H1 (cell line): ENCODE measurements around the gene CDCA4. TPM values are rescaled to one million over a fixed set of nuclear protein-coding genes. Genes with fewer than 3 reads are reported as not detected.

Experiments used
- CTCF ChIA-PET: fragments of 300-600 bp; sonication (Branson Sonifier 250); formaldehyde crosslinking; loops from one replicate; lab custom pipeline; 2021; ENCODE audit not compliant: partially characterized antibody; lab: Charles Lee
- POLR2A ChIA-PET: fragments of 300-600 bp; sonication (Branson Sonifier 250); formaldehyde crosslinking; loops from one replicate; lab custom pipeline; 2021; ENCODE audit warnings: inconsistent platforms; ENCODE audit not compliant: partially characterized antibody; lab: Charles Lee
- DNase-seq, 2 experiments: peaks; one replicate each; pipeline versions ENCODE4 v3.0.0 to v3.0.0-alpha.2; 2010 to 2022; ENCODE audit warnings: low spot score in 2 of 2, low read depth in 1 of 2, mixed read lengths in 1 of 2
- FAIRE-seq: peaks from 2 replicates; lab custom pipeline; 2011; peaks lifted over from hg19 to GRCh38; lab: Jason Lieb, UNC
- H2AFZ ChIP-seq: 2 replicates; pipeline ENCODE4 v1.8.1; 2012; ENCODE audit warnings: low read length, inconsistent platforms
- H2AK5ac ChIP-seq: 2 replicates; pipeline ENCODE4 v1.6.1; 2013; ENCODE audit warnings: low read depth, low read length
- H2BK120ac ChIP-seq: replicated peaks from 2 replicates; pipeline ENCODE3; 2013; ENCODE audit warnings: low read depth, low read length, inconsistent platforms
- H2BK12ac ChIP-seq: 2 replicates; pipeline ENCODE4 v1.6.1; 2013; ENCODE audit warnings: low read depth, low read length
- H2BK15ac ChIP-seq: 2 replicates; pipeline ENCODE4 v1.6.1; 2013; ENCODE audit warnings: low read length
- H2BK20ac ChIP-seq: 2 replicates; pipeline ENCODE4 v1.6.1; 2013; ENCODE audit warnings: low read length
- H2BK5ac ChIP-seq: 2 replicates; pipeline ENCODE4 v1.6.1; 2013; ENCODE audit warnings: low read depth, low read length
- H3K14ac ChIP-seq: 2 replicates; pipeline ENCODE4 v1.6.1; 2013; ENCODE audit warnings: inconsistent platforms; ENCODE audit not compliant: insufficient read length
- H3K18ac ChIP-seq: 2 replicates; pipeline ENCODE4 v1.6.1; 2013; ENCODE audit warnings: low read length; ENCODE audit errors: extremely low read depth
- H3K23ac ChIP-seq: 2 replicates; pipeline ENCODE4 v1.6.1; 2013; ENCODE audit warnings: inconsistent platforms; ENCODE audit not compliant: insufficient read length
- H3K23me2 ChIP-seq: 2 replicates; pipeline ENCODE4 v1.6.1; 2013; ENCODE audit warnings: low read depth, low read length
- H3K27ac ChIP-seq: 2 replicates; pipeline ENCODE4 v1.6.1; 2011; ENCODE audit warnings: low read depth, low read length, inconsistent platforms
- H3K27me3 ChIP-seq, 4 experiments: replicated peaks in 1 of 4; 1 replicate in 1 of 4; 2 replicates in 3 of 4; pipeline versions ENCODE4 v1.6.1 to v1.8.1; 2011 to 2013; ENCODE audit warnings: low read length in 3 of 4, mild to moderate bottlenecking in 3 of 4, inconsistent platforms in 2 of 4, mixed read lengths in 2 of 4, moderate library complexity in 1 of 4; ENCODE audit not compliant: control insufficient read depth in 3 of 4, insufficient read depth in 3 of 4; ENCODE audit errors: extremely low read depth in 1 of 4
- H3K36me3 ChIP-seq, 4 experiments: 2 replicates each; pipeline versions ENCODE4 v1.6.1 to v1.8.1; 2011 to 2013; ENCODE audit warnings: mild to moderate bottlenecking in 4 of 4, low read length in 3 of 4, moderate library complexity in 2 of 4, control low read depth in 1 of 4, inconsistent platforms in 1 of 4; ENCODE audit not compliant: insufficient read depth in 4 of 4, control insufficient read depth in 2 of 4
- H3K4ac ChIP-seq: replicated peaks from 2 replicates; pipeline ENCODE3; 2013; ENCODE audit warnings: low read length, low read depth, mixed read lengths, inconsistent platforms; ENCODE audit not compliant: insufficient read length
- H3K4me1 ChIP-seq, 4 experiments: replicated peaks in 1 of 4; 1 replicate in 1 of 4; 2 replicates in 3 of 4; pipeline versions ENCODE4 v1.6.1 to v1.8.1; 2011 to 2013; ENCODE audit warnings: low read length in 3 of 4, inconsistent platforms in 2 of 4, mixed read lengths in 1 of 4; ENCODE audit not compliant: insufficient read depth in 4 of 4, control insufficient read depth in 3 of 4
- H3K4me2 ChIP-seq, 2 experiments: 2 replicates each; pipeline versions ENCODE4 v1.6.1 to v1.8.1; 2011 to 2013; ENCODE audit warnings: low read depth in 2 of 2, low read length in 2 of 2, control low read depth in 1 of 2, inconsistent platforms in 1 of 2, mild to moderate bottlenecking in 1 of 2; ENCODE audit not compliant: insufficient read depth in 1 of 2
- H3K4me3 ChIP-seq, 4 experiments: fragments of 200-600, 300-600 bp in 1 of 4; sonication (generic), shearing (Covaris generic), sonication (Bioruptor Twin) in 1 of 4; 2 replicates each; pipeline versions ENCODE4 v1.5.1 to v1.8.1; 2011 to 2016; ENCODE audit warnings: low read length in 4 of 4, low read depth in 3 of 4, control low read depth in 2 of 4, inconsistent platforms in 2 of 4, mild to moderate bottlenecking in 2 of 4, mixed read lengths in 1 of 4, moderate library complexity in 1 of 4; ENCODE audit not compliant: insufficient read depth in 2 of 4; ENCODE audit errors: extremely low read depth in 1 of 4
- H3K56ac ChIP-seq: replicated peaks from 2 replicates; pipeline ENCODE3; 2013; ENCODE audit warnings: low read depth, mild to moderate bottlenecking, mixed read lengths, low read length, inconsistent platforms; ENCODE audit not compliant: insufficient read length
- H3K79me1 ChIP-seq: 2 replicates; pipeline ENCODE4 v1.6.1; 2013; ENCODE audit warnings: low read depth, low read length, control low read depth
- H3K79me2 ChIP-seq, 2 experiments: 2 replicates each; pipeline versions ENCODE4 v1.6.1 to v1.8.1; 2012 to 2013; ENCODE audit warnings: low read length in 2 of 2, mild to moderate bottlenecking in 2 of 2, inconsistent platforms in 1 of 2; ENCODE audit not compliant: insufficient read depth in 2 of 2, control insufficient read depth in 1 of 2
- H3K9ac ChIP-seq, 4 experiments: replicated peaks in 1 of 4; 1 replicate in 1 of 4; 2 replicates in 3 of 4; pipeline versions ENCODE4 v1.6.1 to v1.8.1; 2011 to 2013; ENCODE audit warnings: low read depth in 3 of 4, low read length in 3 of 4, control low read depth in 2 of 4, mild to moderate bottlenecking in 2 of 4, moderate library complexity in 2 of 4, inconsistent platforms in 1 of 4; ENCODE audit errors: extremely low read depth in 1 of 4
- H3K9me3 ChIP-seq, 2 experiments: 2 replicates each; pipeline versions ENCODE4 v1.6.1 to v1.8.1; 2012 to 2013; ENCODE audit warnings: mild to moderate bottlenecking in 2 of 2, moderate library complexity in 2 of 2, control low read depth in 1 of 2, inconsistent platforms in 1 of 2, low read depth in 1 of 2, low read length in 1 of 2, mixed read lengths in 1 of 2; ENCODE audit not compliant: insufficient read depth in 2 of 2
- H4K20me1 ChIP-seq, 2 experiments: replicated peaks in 1 of 2; 2 replicates each; pipeline versions ENCODE3 to v1.8.1; 2011 to 2013; ENCODE audit warnings: inconsistent platforms in 2 of 2, low read length in 2 of 2, mild to moderate bottlenecking in 1 of 2; ENCODE audit not compliant: insufficient read depth in 2 of 2, control insufficient read depth in 1 of 2
- H4K5ac ChIP-seq: 2 replicates; pipeline ENCODE4 v1.6.1; 2013; ENCODE audit warnings: low read length, low read depth, mixed read lengths, inconsistent platforms; ENCODE audit not compliant: insufficient read length
- H4K8ac ChIP-seq: 2 replicates; pipeline ENCODE4 v1.8.0; 2013; ENCODE audit warnings: mild to moderate bottlenecking, moderate library complexity, low read length, inconsistent platforms; ENCODE audit not compliant: insufficient read depth; ENCODE audit errors: extremely low read depth
- H4K91ac ChIP-seq: replicated peaks from 2 replicates; pipeline ENCODE3; 2013; ENCODE audit warnings: low read length, mixed read lengths, inconsistent platforms; ENCODE audit not compliant: insufficient read length
- CBX8 ChIP-seq: fragments of 300-800, 300-1000 bp; sonication (generic); IDR thresholded peaks from 2 replicates; pipeline ENCODE4 v1.7.1; 2016; ENCODE audit warnings: low read depth, low read length, borderline replicate concordance
- GTF2F1 ChIP-seq: IDR thresholded peaks from 2 replicates; pipeline ENCODE4 v1.6.1; 2012; ENCODE audit warnings: low read depth, low read length, improper control_type of control experiment, borderline replicate concordance
- PHF8 ChIP-seq: fragments of 200-600 bp; sonication (generic); conservative IDR thresholded peaks from 2 replicates; pipeline ENCODE4 v1.7.1; 2012; ENCODE audit warnings: low read depth, mild to moderate bottlenecking, inconsistent platforms, low read length, moderate library complexity
- RXRA ChIP-seq: IDR thresholded peaks from 2 replicates; pipeline ENCODE4 v1.6.1; 2011; ENCODE audit warnings: low read depth, mild to moderate bottlenecking, low read length, moderate library complexity; ENCODE audit not compliant: insufficient read depth
- SIX5 ChIP-seq: IDR thresholded peaks from 2 replicates; pipeline ENCODE4 v1.6.1; 2011; ENCODE audit warnings: mild to moderate bottlenecking, low read depth, low read length
- TAF7 ChIP-seq: optimal IDR thresholded peaks from 2 replicates; pipeline ENCODE3; 2011; ENCODE audit warnings: low read depth, mild to moderate bottlenecking, inconsistent platforms, low read length, moderate library complexity, borderline replicate concordance
- WGBS, 2 experiments: shearing (Covaris generic) in 1 of 2; methylation state at CpG; one replicate each; pipeline versions ENCODE4 v1.1.6 to v1.1.7; 2013 to 2015; ENCODE audit warnings: low lambda C conversion rate in 2 of 2, mixed read lengths in 2 of 2, inconsistent platforms in 1 of 2, low coverage in 1 of 2, missing lambda C conversion rate in 1 of 2; ENCODE audit not compliant: insufficient replicate concordance in 2 of 2, insufficient coverage in 1 of 2, insufficient read length in 1 of 2; ENCODE audit errors: extremely low coverage in 1 of 2, missing lambda C conversion rate in 1 of 2; 5-methylcytosine and 5-hydroxymethylcytosine counted together
- polyA plus RNA-seq, 7 experiments: library from polyadenylated mRNA; depleted of rRNA in 3 of 7; stranded (reverse) in 5 of 7; unstranded in 2 of 7; fragments of >200 nt in 5 of 7; fragments of 200-250 nt in 2 of 7; gene quantifications; 1 replicate in 5 of 7; 2 replicates in 1 of 7; 4 replicates in 1 of 7; pipeline versions ENCODE4 v1.2.1 to v1.2.3, GENCODE V29; 2011 to 2013; ENCODE audit warnings: missing spikeins in 2 of 7, mixed read lengths in 2 of 7
- total RNA-seq: library from RNA; stranded (reverse); fragmentation: NEBNext Ultra II Directional; extraction: Animal tissue kit (Norgen Biotek cat#: 25700); gene quantifications from 2 replicates; pipeline ENCODE4 v1.2.1, GENCODE V29; 2021
- TF ChIP-seq, protein P1 (sequence below), 3 experiments: IDR thresholded peaks; 1 replicate in 2 of 3; 2 replicates in 1 of 3; pipeline versions ENCODE4 v1.5.1 to v1.6.1; 2011; ENCODE audit warnings: low read length in 3 of 3, mild to moderate bottlenecking in 3 of 3, inconsistent platforms in 2 of 3, low read depth in 1 of 3, moderate library complexity in 1 of 3; ENCODE audit not compliant: insufficient read depth in 1 of 3; ENCODE audit errors: control extremely low read depth in 1 of 3

Gene CDCA4
- total and polyA plus RNA-seq, 2 of the 8 experiments (the other 6 are each of a cell fraction or from before 2014, with no cell fraction given): 49.9 to 62.4 TPM

DNA sequence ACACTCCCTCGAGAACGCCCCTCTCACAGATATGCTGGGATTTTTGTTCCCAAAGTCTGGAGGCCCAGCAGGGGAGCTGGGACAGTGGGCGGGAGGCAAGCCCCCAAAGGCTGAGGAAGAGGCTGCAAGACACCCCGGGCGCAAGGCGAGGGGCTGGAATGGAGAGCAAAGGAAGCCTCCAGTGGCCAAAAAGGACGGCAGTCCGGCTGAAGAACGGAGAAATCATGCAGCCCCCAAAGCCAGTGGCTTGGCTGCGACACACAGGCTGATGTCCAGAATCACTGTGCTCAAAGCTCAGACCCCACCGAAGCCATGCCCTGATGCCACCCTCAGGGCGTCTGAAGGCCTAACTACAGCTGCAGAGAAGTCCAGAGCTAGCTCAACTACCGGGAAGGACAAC is 24.4 kb downstream of the CDCA4 start:
- no peaks in the 10 kb centered on the region for H3K23me2 ChIP-seq
- no peak overlapping the region for H3K9ac ChIP-seq
- no peak overlapping the region for H3K23ac ChIP-seq
- no peak overlapping the region for H2BK12ac ChIP-seq
- TF ChIP-seq SIX5 (no peak), RXRA (no peak), CBX8 (no peak), PHF8 (no peak), GTF2F1 (no peak), TAF7 (no peak)
- TF ChIP-seq, protein P1, sequence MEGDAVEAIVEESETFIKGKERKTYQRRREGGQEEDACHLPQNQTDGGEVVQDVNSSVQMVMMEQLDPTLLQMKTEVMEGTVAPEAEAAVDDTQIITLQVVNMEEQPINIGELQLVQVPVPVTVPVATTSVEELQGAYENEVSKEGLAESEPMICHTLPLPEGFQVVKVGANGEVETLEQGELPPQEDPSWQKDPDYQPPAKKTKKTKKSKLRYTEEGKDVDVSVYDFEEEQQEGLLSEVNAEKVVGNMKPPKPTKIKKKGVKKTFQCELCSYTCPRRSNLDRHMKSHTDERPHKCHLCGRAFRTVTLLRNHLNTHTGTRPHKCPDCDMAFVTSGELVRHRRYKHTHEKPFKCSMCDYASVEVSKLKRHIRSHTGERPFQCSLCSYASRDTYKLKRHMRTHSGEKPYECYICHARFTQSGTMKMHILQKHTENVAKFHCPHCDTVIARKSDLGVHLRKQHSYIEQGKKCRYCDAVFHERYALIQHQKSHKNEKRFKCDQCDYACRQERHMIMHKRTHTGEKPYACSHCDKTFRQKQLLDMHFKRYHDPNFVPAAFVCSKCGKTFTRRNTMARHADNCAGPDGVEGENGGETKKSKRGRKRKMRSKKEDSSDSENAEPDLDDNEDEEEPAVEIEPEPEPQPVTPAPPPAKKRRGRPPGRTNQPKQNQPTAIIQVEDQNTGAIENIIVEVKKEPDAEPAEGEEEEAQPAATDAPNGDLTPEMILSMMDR (IDR thresholded peaks at IDR 0.05; ENCODE audit: control extremely low read depth in 1 of 3, insufficient read depth in 1 of 3, low read depth in 1 of 3, low read length in 3 of 3): no peak
- H3K4me1 ChIP-seq: no peaks in the 10 kb centered on the region
- H3K56ac ChIP-seq: no peak overlapping the region
- 84% methylated on average over 13 of the region's 13 CpGs; no CpG with 5 or more reads in 1 of the 2 experiments for WGBS, 2 experiments
- H3K4me3 ChIP-seq: no peak overlapping the region
- H2BK15ac ChIP-seq: no peak overlapping the region
- H3K79me1 ChIP-seq: no peaks in the 10 kb centered on the region
- no peak overlapping the region for H2BK120ac ChIP-seq
- no peak overlapping the region for H4K5ac ChIP-seq
- no peak overlapping the region for H2BK20ac ChIP-seq
- no peak overlapping the region for H3K27ac ChIP-seq
- no peaks in the 10 kb centered on the region for H3K27me3 ChIP-seq
- H3K4me2 ChIP-seq: no peak overlapping the region
- ChIA-PET CTCF (interaction anchor here (0.6 to 2.3 kb wide), 2 partner anchors 20 to 49 kb away, joined by 4 to 10 read pairs; no protein-coding TSS in a partner anchor), POLR2A (interaction anchor here (1.5 kb wide), 1 partner anchor 18 kb away, joined by 4 read pairs; no protein-coding TSS in a partner anchor)
- 0 out of 2 replicates have a peak overlapping the region, but pooled peaks have one; percentile 29 for H4K8ac ChIP-seq
- DNase-seq (no peak), FAIRE-seq (no peak)
- H3K36me3 ChIP-seq: peaks cover 0 to 4% (median 0%) of the 10 kb centered on the region in 4 experiments; a peak in 2 of 8 replicates
- H3K4ac ChIP-seq: no peak overlapping the region
- H3K79me2 ChIP-seq: no peaks in the 10 kb centered on the region
- H3K9me3 ChIP-seq: no peaks in the 10 kb centered on the region
- H2BK5ac ChIP-seq: no peak overlapping the region
- H3K18ac ChIP-seq: no peak overlapping the region
- no peak overlapping the region for H3K14ac ChIP-seq
- no peak overlapping the region for H2AK5ac ChIP-seq
- H4K91ac ChIP-seq: no peak overlapping the region
- peaks cover 0 to 2% of the 10 kb centered on the region in 2 experiments for H4K20me1 ChIP-seq
- no peak overlapping the region for H2AFZ ChIP-seq
